Upper lobe of right lung (tissue), 1 donor: ENCODE measurements around the gene AK5. TPM values are rescaled to one million over a fixed set of nuclear protein-coding genes. Genes with fewer than 3 reads are reported as not detected.

Experiments used
- ATAC-seq: fragments of 200-7000 bp; cut with Tn5 transposase; one replicate; pipeline ENCODE4 v1.9.1; 2020; ENCODE audit warnings: mild to moderate bottlenecking, moderate library complexity
- DNase-seq: peaks from one replicate; pipeline ENCODE4 v3.0.0-alpha.2; 2020
- H3K27ac ChIP-seq: fragments of 200-600 bp; one replicate; pipeline ENCODE4 v1.8.0; 2022
- H3K27me3 ChIP-seq: fragments of 200-600 bp; one replicate; pipeline ENCODE4 v1.8.0; 2022; ENCODE audit warnings: mild to moderate bottlenecking
- H3K36me3 ChIP-seq: fragments of 200-600 bp; one replicate; pipeline ENCODE4 v1.8.0; 2022
- H3K4me1 ChIP-seq: fragments of 200-600 bp; one replicate; pipeline ENCODE4 v1.8.0; 2022
- H3K4me3 ChIP-seq: fragments of 200-600 bp; one replicate; pipeline ENCODE4 v1.8.0; 2022; ENCODE audit warnings: mild to moderate bottlenecking
- H3K9me3 ChIP-seq: fragments of 200-600 bp; one replicate; pipeline ENCODE4 v1.8.0; 2022
- CTCF ChIP-seq: fragments of 200-600 bp; IDR thresholded peaks from one replicate; pipeline ENCODE4 v1.8.0; 2022; ENCODE audit warnings: antibody characterized with exemption
- intact Hi-C: fragments of 100-400 bp; cut with DNase I; formaldehyde crosslinking; loops from one replicate; pipeline ENCODE4 v1.11.0; 2022
- total RNA-seq: library from RNA; stranded (reverse); fragmentation: NEBNext Ultra II Directional; extraction: Animal tissue kit (Norgen Biotek cat#: 25700); gene quantifications from one replicate; pipeline ENCODE4 v1.2.1, GENCODE V29; 2021
- donor health status: DM: no; HTN: yes; CAD: no; lungs with severe emphysema.

AK5 gene
- total RNA-seq, 1 donor from 2014 or later = not detected

GRCh38 chr1:77267035-77267434 lies 14.8 kb upstream of the AK5 start:
- intact Hi-C loops = no loop called here
- ATAC-seq (no peak), DNase-seq (no peak)

GRCh38 chr1:77271852-77272580 lies 9.8 kb upstream of the AK5 start:
- ATAC-seq (no peak), DNase-seq (no peak)
- H3K9me3 ChIP-seq = no peaks in the 10 kb centered on the region
- H3K4me3 ChIP-seq = no peak overlapping the region
- H3K4me1 ChIP-seq = no peaks in the 10 kb centered on the region
- H3K27me3 ChIP-seq = peaks cover 4% of the 10 kb centered on the region
- TF ChIP-seq CTCF = no peak
- intact Hi-C loops = no loop called here
- no peak overlapping the region for H3K27ac ChIP-seq
- no peaks in the 10 kb centered on the region for H3K36me3 ChIP-seq

More at GRCh38 chr1:77267035-77267434, 14.8 kb upstream of the AK5 start:
- Histone ChIP-seq H3K9me3 (no peaks in the 10 kb centered on the region), H3K27ac (no peak overlapping the region), H3K4me1 (no peaks in the 10 kb centered on the region), H3K4me3 (no peak overlapping the region), H3K27me3 (no peaks in the 10 kb centered on the region), H3K36me3 (no peaks in the 10 kb centered on the region)
- TF ChIP-seq CTCF = no peak

- Histone ChIP-seq H3K36me3 (no peaks in the 10 kb centered on the region), H3K27ac (no peak overlapping the region), H3K9me3 (no peaks in the 10 kb centered on the region), H3K27me3 (peaks cover 4% of the 10 kb centered on the region), H3K4me1 (no peaks in the 10 kb centered on the region), H3K4me3 (no peak overlapping the region)
- ATAC-seq (no peak), DNase-seq (no peak)
- no peak for TF ChIP-seq CTCF
- intact Hi-C loops = no loop called here
Observed at GRCh38 chr1:77273891-77274290, 7.9 kb upstream of the AK5 start.

- no peaks in the 10 kb centered on the region for H3K9me3 ChIP-seq
- ATAC-seq (no peak), DNase-seq (no peak)
- H3K4me1 ChIP-seq = no peaks in the 10 kb centered on the region
- H3K27ac ChIP-seq = no peak overlapping the region
- intact Hi-C loops = no loop called here
- H3K27me3 ChIP-seq = peaks cover 4% of the 10 kb centered on the region
- no peak overlapping the region for H3K4me3 ChIP-seq
- no peaks in the 10 kb centered on the region for H3K36me3 ChIP-seq
- TF ChIP-seq CTCF = no peak
Observed at GRCh38 chr1:77275194-77275593, 6.6 kb upstream of the AK5 start.

- DNase-seq (no peak), ATAC-seq (no peak)
- Histone ChIP-seq H3K36me3 (no peaks in the 10 kb centered on the region), H3K27me3 (peaks cover 19% of the 10 kb centered on the region), H3K9me3 (no peaks in the 10 kb centered on the region), H3K4me3 (no peak overlapping the region), H3K4me1 (no peaks in the 10 kb centered on the region), H3K27ac (no peak overlapping the region)
- intact Hi-C loops = no loop called here
- TF ChIP-seq CTCF = no peak
Observed at GRCh38 chr1:77276941-77277340, 4.9 kb upstream of the AK5 start.

GRCh38 chr1:77279929-77280328 lies 1.9 kb upstream of the AK5 start:
- H3K27me3 ChIP-seq = peaks cover 43% of the 10 kb centered on the region
- H3K36me3 ChIP-seq = no peaks in the 10 kb centered on the region
- H3K4me1 ChIP-seq = peaks cover 13% of the 10 kb centered on the region
- no peaks in the 10 kb centered on the region for H3K9me3 ChIP-seq
- ATAC-seq = no peak
- intact Hi-C loops = no loop called here
- H3K4me3 ChIP-seq = no peak overlapping the region
- no peak overlapping the region for H3K27ac ChIP-seq
- no peak for DNase-seq
- no peak for TF ChIP-seq CTCF
